ENCODE data around the gene NUP210L.

Gene NUP210L

GRCh38 chr1:153995202-153995601, 159.7 kb downstream of the NUP210L start:
- no peak overlapping the region for H3K4me3 ChIP-seq (ENCODE audit: low read depth, low read length)
- TF ChIP-seq CTCF (IDR thresholded peaks at IDR 0.05; ENCODE audit: borderline replicate concordance, insufficient read depth, low read depth, low read length), result no peak

- TF ChIP-seq CTCF (IDR thresholded peaks at IDR 0.05; ENCODE audit: borderline replicate concordance, insufficient read depth, low read depth, low read length), result no peak
- H3K4me3 ChIP-seq (ENCODE audit: low read depth, low read length), result peak overlapping the region; percentile 85
Observed at GRCh38 chr1:153991806-153992205, 163.1 kb downstream of the NUP210L start.

GRCh38 chr1:153991151-153991630, 163.7 kb downstream of the NUP210L start:
- peak overlapping the region; percentile 85 for H3K4me3 ChIP-seq (ENCODE audit: low read depth, low read length)
- no peak for TF ChIP-seq CTCF (IDR thresholded peaks at IDR 0.05; ENCODE audit: borderline replicate concordance, insufficient read depth, low read depth, low read length)

- TF ChIP-seq CTCF (IDR thresholded peaks at IDR 0.05; ENCODE audit: borderline replicate concordance, insufficient read depth, low read depth, low read length), result no peak
- peak within 1 kb of the TSS; percentile 85 for H3K4me3 ChIP-seq (ENCODE audit: low read depth, low read length)
Observed at GRCh38 chr1:153990468-153991150, 164.3 kb downstream of the NUP210L start, which contains the start of gene RPS27. TSS of gene RPS27 (plus strand) at chr1:153990762. CDS start at chr1:153990797, 35 bp downstream.

- H3K4me3 ChIP-seq (ENCODE audit: low read depth, low read length), result no peak overlapping the region
- TF ChIP-seq CTCF (IDR thresholded peaks at IDR 0.05; ENCODE audit: borderline replicate concordance, insufficient read depth, low read depth, low read length), result no peak
Observed at GRCh38 chr1:153987621-153988020, 167.3 kb downstream of the NUP210L start.

- no peak for TF ChIP-seq CTCF (IDR thresholded peaks at IDR 0.05; ENCODE audit: borderline replicate concordance, insufficient read depth, low read depth, low read length)
- H3K4me3 ChIP-seq (ENCODE audit: low read depth, low read length), result peak within 1 kb of the TSS; percentile 34
Observed at GRCh38 chr1:153985941-153986761, 168.7 kb downstream of the NUP210L start, which contains the start of gene RAB13. TSS of gene RAB13 (minus strand) at chr1:153986339. CDS start at chr1:153986236, 103 bp downstream.

Measured in GM12875 (cell line).